NCI-H1694 treated with DMSO at 0.1 percent for 48 hours (cell line): Measurements from ENCODE around the gene EBPL.
"Not testable (repeated sequence)": the region's sequence is repeated elsewhere in the genome, so short reads cannot be mapped to it uniquely, and the experiment has no call there.

Experiments
- DNase-seq: peaks from one replicate; lab custom pipeline; 2025; lab: John Stamatoyannopoulos, UW

The EBPL gene

GRCh38 chr13:49635599-49636433, 55.5 kb downstream of the EBPL start:
- DNase-seq, result no peak

DNA sequence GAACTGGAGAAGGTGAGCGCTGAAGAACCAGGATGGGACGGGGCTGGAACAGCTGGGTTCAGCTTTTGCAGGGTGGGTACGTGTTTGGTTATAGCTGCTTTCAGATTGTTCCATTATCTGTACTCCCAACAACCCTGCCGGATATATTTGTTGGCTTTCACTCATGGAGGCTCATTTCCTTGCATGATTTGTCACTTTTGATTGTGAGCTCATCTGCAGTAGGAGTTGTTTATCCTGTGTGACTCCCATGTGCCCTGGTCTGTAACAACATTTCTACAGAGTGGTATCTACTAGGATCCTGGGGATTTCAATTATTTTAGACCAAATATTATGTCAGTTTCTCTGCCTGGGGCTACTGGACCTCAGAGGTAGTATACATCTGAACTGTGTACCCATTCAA, 57.6 kb downstream of the EBPL start:
- DNase-seq, result no peak

GRCh38 chr13:49632156-49632555, 59.1 kb downstream of the EBPL start:
- no peak for DNase-seq

GRCh38 chr13:49630580-49630979, 60.7 kb downstream of the EBPL start:
- DNase-seq, result no peak

DNA sequence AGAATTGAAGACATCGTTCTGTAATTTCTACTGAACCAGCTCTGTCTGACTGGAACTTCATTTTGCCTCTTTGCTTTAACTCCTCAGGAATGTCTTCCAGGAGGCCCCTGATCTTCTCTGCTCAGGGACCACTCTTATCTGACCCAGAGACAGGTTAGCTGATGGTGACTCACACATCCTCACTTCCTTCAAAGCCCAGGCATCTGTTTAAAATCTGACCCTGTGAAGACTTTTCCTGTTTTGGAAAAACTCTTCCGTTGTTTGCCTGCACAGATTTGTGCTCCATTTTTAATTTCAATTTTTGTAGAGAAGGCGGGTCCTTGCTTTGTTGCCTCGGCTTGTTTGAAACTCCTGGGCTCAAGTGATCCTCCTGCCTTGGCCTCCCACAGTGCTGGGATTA, 61.3 kb downstream of the EBPL start:
- DNase-seq, result no peak

GRCh38 chr13:49629196-49629938, 61.9 kb downstream of the EBPL start:
- no peak for DNase-seq

GRCh38 chr13:49627831-49628652, 63.2 kb downstream of the EBPL start, which contains the start of gene ARL11:
ARL11 (plus strand) TSS chr13:49628507; CDS start chr13:49630448, 1,941 bp downstream.
- DNase-seq, result no peak

- DNase-seq, result no peak
Measured at GRCh38 chr13:49625392-49626079, 65.8 kb downstream of the EBPL start.

GRCh38 chr13:49624229-49624628, 67.1 kb downstream of the EBPL start:
- DNase-seq, result no peak

- no peak for DNase-seq
Measured at GRCh38 chr13:49622174-49622946, 68.9 kb downstream of the EBPL start.

GRCh38 chr13:49620170-49620621, 71.1 kb downstream of the EBPL start:
- no peak for DNase-seq

- no peak for DNase-seq
Measured at GRCh38 chr13:49616676-49617065, 74.6 kb downstream of the EBPL start.

- DNase-seq, result no peak
Measured at GRCh38 chr13:49615836-49616675, 75.2 kb downstream of the EBPL start.

DNA sequence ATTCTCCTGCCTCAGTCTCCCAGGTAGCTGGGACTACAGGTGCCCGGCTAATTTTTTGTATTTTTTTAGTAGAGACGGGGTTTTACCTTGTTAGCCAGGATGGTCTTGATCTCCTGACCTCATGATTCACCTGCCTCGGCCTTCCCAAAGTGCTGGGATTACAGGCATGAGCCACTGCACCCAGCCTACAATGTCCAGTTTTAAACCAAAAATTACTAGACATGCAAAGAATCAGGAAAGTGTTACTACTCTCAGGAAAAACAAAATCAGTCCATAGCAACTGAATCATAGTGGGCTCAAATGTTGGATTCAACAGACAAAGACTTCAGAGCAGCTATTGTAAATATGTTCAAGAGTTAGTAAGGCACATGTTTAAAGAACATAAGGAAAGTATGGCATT, 79.2 kb downstream of the EBPL start:
- DNase-seq, result not testable (repeated sequence)
